HTR-8/SVneo (cell line): Measurements from ENCODE around the gene CCNL2.
"Not testable (repeated sequence)": the region's sequence is repeated elsewhere in the genome, so short reads cannot be mapped to it uniquely, and the experiment has no call there.

Experiments used
- DNase-seq: peaks from one replicate; pipeline ENCODE4 v3.0.0; 2011; ENCODE audit warnings: low spot score, mixed read lengths; ENCODE audit not compliant: insufficient read length
- FAIRE-seq: peaks from 2 replicates; lab custom pipeline; 2011; peaks lifted over from hg19 to GRCh38; lab: Jason Lieb, UNC

Gene CCNL2

GRCh38 chr1:1402072-1402900 is 3.2 kb upstream of the CCNL2 start:
- DNase-seq (no peak), FAIRE-seq (no peak)

- FAIRE-seq (no peak), DNase-seq (no peak)
Observed at GRCh38 chr1:1401457-1402010, 2.4 kb upstream of the CCNL2 start.

- FAIRE-seq, result no peak
- DNase-seq, result no peak
Observed at GRCh38 chr1:1400576-1401456, 1.7 kb upstream of the CCNL2 start.

DNA sequence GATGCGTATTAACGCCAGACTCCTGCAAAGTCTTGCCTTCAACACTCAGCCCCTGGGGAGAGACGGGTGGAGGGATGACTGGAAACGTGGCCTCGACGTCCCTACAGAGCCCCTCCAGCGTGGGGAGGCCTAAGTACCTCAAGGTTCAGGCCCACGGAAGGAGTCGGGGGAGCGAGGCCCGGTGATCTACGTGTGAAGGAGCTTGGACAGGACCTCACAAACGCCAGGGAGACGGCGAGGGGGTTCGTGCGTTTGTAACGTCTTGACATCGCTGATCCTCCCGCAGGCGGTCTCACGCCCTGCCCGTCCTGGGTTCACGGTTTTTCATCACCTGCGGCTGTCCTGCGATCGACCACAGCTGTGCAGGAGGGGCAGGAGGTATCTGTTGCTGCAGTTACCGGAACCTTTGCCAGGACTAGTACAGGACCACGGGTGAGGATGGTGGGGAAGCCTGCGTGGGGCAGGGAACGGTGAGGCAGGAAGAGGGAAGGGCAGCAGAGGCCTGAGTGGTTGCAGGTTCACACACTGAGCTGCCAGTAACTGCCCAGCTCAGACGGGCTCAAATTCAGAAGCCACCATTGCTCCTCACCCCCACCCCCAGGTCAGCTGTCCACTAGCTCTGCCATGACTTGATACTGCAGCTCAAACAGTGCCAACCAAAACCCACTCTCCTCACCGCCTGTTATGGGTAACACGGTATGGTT is 889 bp upstream of the CCNL2 start:
- no peak for DNase-seq

GRCh38 chr1:1398677-1399186 is 403 bp downstream of the CCNL2 start:
- FAIRE-seq (no peak), DNase-seq (no peak)

More for the DNA sequence above, 889 bp upstream of the CCNL2 start:
- no peak for FAIRE-seq

DNA sequence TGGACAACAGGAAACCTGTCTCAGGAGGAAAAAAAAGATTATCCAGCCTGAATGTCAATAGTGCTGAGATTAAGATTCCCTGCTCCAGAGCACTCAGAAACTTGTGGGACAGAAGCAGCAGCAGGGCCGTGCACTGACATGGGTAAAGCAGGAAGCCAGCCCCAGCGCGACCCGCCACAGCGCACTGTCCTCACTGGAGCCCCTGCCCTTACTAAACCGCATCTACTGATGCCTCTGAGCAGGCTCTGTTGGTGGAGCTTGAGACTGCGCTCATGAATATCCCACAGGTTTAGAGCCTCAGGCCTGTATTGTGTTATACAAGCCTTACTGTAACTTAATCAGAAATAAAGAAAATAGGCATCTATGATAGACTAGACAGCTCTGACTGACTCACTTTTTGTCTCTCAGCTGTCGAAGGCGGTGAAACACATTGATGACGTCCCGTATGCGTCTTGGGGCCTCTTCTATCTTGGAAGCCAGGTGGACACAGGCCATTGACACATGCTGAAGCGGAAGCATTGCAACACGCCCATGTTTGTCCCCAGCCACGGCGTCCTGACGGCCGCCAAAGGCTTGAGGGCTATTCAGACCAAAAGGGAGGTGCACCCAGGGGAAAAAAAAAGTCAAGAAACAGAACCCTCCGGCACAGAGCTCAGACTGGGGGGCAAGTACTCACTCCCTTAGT is 1.2 kb downstream of the CCNL2 start:
- no peak for FAIRE-seq

GRCh38 chr1:1395166-1395565 is 4.0 kb downstream of the CCNL2 start:
- FAIRE-seq, result no peak
- no peak for DNase-seq

More for the DNA sequence above, 1.2 kb downstream of the CCNL2 start:
- DNase-seq, result no peak

DNA sequence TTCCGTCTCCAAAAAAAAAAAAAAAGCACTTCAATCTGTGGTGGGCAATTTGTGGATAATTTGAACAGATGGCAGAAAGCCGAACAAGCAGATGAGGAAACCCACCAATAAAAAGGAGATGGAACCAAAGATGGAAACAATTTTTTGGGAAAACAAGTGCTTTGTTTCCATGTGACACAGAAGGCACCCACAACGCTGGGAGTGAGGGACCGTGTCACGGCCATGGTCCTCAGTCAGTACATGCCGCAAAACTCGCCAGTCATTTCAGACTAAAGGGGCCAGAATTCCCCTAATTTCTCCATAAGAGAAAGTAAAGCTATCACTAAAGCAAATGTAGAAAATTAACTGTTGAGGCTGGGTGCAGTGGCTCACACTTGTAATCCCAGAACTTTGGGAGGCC is 5.0 kb downstream of the CCNL2 start:
- DNase-seq (no peak), FAIRE-seq (no peak)

GRCh38 chr1:1393428-1393827 is 5.7 kb downstream of the CCNL2 start:
- FAIRE-seq (no peak), DNase-seq (no peak)

DNA sequence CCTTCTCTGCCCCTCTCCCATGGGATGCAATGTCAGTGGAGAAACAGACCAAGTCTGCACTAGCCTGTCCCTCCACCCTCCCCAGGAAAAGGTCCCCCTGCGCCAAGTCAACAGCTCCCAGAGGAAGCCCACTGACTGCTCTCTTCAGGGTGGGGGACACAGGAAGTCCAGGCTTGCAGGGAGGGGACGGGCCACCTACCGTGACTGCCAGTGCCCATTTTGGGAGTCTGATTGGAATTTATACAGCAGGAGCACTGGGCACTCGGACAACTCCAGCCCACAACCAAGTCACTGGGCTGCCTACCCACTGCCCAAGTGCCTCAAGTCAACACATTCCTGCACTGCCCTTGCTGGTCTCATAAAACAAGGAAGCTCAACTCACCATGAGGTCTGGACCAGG is 6.1 kb downstream of the CCNL2 start:
- no peak for FAIRE-seq
- DNase-seq, result no peak

DNA sequence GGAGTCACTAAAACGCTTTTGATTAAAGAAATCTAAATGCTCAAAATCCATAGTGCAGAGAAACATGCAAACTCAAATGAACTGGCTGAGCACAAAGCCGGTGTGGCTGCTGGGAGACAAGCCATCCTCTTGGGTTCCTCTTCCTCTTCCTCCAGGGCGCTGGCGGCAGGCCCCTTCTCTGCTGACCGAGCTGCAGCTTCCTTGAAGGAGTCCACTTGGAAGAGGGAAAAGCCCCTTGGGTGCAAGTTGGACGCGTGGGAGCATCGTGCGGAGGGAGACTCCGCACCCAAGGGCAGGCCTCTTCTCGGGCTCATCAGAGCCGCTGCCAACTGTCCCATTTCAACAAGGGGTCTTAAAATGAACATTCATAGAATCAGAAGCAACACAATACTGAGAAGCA is 7.9 kb downstream of the CCNL2 start:
- FAIRE-seq (no peak), DNase-seq (no peak)

DNA sequence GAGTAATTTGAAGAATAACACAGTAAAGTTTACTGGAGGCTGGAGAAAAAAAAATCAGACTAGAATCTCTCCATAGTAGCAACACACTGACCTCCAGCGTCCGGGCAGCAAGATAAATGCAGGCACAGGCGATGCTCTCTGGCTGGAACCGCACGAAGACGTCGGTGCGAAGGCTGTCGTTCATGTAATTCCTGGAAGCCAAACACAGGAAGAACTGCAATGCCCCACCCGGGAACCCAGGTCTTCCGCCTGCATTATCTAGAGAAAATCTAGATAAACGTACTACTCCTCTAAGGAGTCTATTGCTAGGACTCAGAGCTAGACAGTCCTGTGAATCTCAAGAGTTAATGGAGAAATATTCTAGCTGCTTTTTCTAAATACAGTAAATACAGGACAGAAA is 8.5 kb downstream of the CCNL2 start:
- no peak for FAIRE-seq
- DNase-seq, result no peak

DNA sequence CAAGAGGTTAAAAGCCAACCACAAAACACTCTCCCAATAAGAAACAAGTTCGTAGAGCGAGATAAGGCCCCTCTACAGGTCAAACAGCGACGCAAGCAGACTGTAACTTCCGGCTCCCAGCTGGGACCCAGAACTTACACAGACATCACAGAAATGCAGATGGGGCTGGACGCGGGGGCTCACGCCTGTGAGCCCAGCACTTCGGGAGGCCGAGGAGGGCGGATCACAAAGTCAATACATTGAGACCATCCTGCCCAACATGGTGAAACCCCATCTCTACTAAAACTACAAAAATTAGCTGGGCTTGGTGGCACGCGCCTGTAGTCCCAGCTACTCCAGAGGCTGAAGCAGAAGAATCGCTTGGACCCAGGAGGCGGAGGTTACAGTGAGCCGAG is 11.1 kb downstream of the CCNL2 start:
- DNase-seq (no peak), FAIRE-seq (no peak)

GRCh38 chr1:1387098-1388077 is 11.7 kb downstream of the CCNL2 start:
- FAIRE-seq, result no peak
- no peak for DNase-seq

DNA sequence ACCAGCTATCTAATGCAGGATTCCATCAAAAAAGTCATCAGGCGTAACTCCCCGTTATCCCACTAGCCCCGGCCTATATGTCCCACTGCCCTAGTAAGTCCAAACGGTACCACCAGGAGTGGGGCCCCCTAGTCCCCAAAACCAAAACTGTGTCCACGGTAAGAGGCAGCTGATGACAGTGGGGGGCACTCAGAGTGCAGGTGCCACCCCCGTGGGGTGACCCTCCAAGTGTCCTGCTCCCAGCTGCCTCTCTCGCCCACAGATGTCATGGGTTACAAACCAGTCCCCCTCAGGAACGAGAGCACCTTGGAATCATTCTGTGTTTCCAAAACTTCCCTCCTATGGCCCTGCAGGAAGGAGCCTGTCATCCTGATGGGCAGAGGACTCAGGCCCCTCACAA is 13.2 kb downstream of the CCNL2 start:
- DNase-seq (no peak), FAIRE-seq (no peak)

DNA sequence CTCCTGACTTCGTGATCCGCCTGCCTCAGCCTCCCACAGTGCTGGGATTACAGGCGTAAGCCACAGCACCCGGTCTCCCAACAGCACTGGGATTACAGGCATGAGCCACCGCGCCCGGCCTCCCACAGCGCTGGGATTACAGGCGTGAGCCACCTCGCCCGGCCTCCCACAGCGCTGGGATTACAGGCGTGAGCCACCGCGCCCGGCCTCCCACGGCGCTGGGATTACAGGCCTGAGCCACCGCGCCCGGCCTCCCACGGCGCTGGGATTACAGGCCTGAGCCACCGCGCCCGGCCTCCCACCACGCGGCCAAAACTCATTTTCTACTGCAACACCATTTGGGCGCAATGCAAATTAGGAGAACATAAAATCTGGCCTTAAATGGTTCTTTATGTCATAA is 13.8 kb downstream of the CCNL2 start:
- not testable (repeated sequence) for FAIRE-seq, DNase-seq

DNA sequence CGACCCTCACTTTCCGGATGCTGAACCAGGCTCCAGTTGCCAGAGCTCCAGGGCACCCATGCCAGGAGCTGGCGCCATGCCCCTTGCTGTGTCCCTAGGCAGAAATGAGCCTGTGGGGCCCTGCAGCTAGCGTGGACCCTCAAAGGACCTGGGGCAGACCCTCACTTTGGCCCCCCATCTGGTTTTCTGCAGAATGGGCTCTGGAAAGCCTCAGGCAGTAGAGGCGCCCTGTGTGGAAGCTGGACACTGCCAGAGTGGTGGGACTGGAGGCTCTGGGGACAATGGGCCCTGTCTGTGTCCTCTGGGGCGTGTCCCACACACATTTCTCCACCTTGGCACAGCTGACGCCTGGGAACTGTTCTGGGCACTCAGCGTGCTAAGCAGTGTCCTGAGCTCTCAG is 17.8 kb downstream of the CCNL2 start:
- no peak for DNase-seq
- no peak for FAIRE-seq

GRCh38 chr1:1380860-1381259 is 18.3 kb downstream of the CCNL2 start:
- FAIRE-seq, result no peak

More at GRCh38 chr1:1380860-1381259, 18.3 kb downstream of the CCNL2 start:
- no peak for DNase-seq
